ENCODE results near the gene ASTN2.

The ASTN2 gene

GRCh38 chr9:116753389-116753788 lies 661.5 kb downstream of the ASTN2 start:
- TF ChIP-seq, protein P1, sequence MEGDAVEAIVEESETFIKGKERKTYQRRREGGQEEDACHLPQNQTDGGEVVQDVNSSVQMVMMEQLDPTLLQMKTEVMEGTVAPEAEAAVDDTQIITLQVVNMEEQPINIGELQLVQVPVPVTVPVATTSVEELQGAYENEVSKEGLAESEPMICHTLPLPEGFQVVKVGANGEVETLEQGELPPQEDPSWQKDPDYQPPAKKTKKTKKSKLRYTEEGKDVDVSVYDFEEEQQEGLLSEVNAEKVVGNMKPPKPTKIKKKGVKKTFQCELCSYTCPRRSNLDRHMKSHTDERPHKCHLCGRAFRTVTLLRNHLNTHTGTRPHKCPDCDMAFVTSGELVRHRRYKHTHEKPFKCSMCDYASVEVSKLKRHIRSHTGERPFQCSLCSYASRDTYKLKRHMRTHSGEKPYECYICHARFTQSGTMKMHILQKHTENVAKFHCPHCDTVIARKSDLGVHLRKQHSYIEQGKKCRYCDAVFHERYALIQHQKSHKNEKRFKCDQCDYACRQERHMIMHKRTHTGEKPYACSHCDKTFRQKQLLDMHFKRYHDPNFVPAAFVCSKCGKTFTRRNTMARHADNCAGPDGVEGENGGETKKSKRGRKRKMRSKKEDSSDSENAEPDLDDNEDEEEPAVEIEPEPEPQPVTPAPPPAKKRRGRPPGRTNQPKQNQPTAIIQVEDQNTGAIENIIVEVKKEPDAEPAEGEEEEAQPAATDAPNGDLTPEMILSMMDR (IDR thresholded peaks at IDR 0.05; ENCODE audit: extremely low read depth, insufficient read depth, missing control alignments): no peak
- in situ Hi-C loops (cut with MboI; ENCODE audit: low pct_unique_long_range_greater_than_20kb, low sequenced_read_pairs, unreplicated experiment): no loop called here
- DNase-seq (ENCODE audit: low spot score): no peak

GRCh38 chr9:116750510-116750909 lies 664.3 kb downstream of the ASTN2 start:
- no peak for DNase-seq (ENCODE audit: low spot score)
- in situ Hi-C loops (cut with MboI; ENCODE audit: low pct_unique_long_range_greater_than_20kb, low sequenced_read_pairs, unreplicated experiment): no loop called here
- TF ChIP-seq, protein P1 (IDR thresholded peaks at IDR 0.05; ENCODE audit: extremely low read depth, insufficient read depth, missing control alignments): no peak

GRCh38 chr9:116749772-116750171 lies 665.1 kb downstream of the ASTN2 start:
- TF ChIP-seq, protein P1 (IDR thresholded peaks at IDR 0.05; ENCODE audit: extremely low read depth, insufficient read depth, missing control alignments): no peak
- in situ Hi-C loops (cut with MboI; ENCODE audit: low pct_unique_long_range_greater_than_20kb, low sequenced_read_pairs, unreplicated experiment): no loop called here
- no peak for DNase-seq (ENCODE audit: low spot score)

GRCh38 chr9:116749176-116749575 lies 665.7 kb downstream of the ASTN2 start:
- in situ Hi-C loops (cut with MboI; ENCODE audit: low pct_unique_long_range_greater_than_20kb, low sequenced_read_pairs, unreplicated experiment): no loop called here
- TF ChIP-seq, protein P1 (IDR thresholded peaks at IDR 0.05; ENCODE audit: extremely low read depth, insufficient read depth, missing control alignments): no peak
- DNase-seq (ENCODE audit: low spot score): no peak

DNA sequence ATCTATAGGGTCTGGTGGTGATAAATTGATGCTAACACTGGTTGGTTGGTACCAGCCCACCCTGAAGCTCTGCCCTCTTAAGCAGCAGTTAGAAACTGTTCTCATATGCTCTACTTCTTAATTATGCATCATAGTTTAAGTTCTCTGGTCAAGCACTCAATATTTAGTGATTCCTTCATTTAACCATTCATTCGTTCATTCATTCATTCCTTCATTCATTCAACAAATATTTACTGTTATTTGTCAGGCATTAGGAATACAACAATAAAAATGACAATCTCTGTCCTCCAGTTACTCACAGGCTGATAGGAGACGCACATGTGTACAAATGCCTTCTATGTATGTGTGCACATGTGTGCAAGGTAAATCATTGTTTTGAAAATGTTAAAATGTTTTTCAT lies 673.1 kb downstream of the ASTN2 start:
- DNase-seq (ENCODE audit: low spot score): no peak
- TF ChIP-seq, protein P1 (IDR thresholded peaks at IDR 0.05; ENCODE audit: extremely low read depth, insufficient read depth, missing control alignments): no peak
- in situ Hi-C loops (cut with MboI; ENCODE audit: low pct_unique_long_range_greater_than_20kb, low sequenced_read_pairs, unreplicated experiment): no loop called here

- DNase-seq (ENCODE audit: low spot score): no peak
These were observed 673.6 kb downstream of the ASTN2 start for GRCh38 chr9:116741086-116741740.

More at GRCh38 chr9:116741086-116741740, 673.6 kb downstream of the ASTN2 start:
- in situ Hi-C loops (cut with MboI; ENCODE audit: low pct_unique_long_range_greater_than_20kb, low sequenced_read_pairs, unreplicated experiment): no loop called here
- TF ChIP-seq, protein P1 (IDR thresholded peaks at IDR 0.05; ENCODE audit: extremely low read depth, insufficient read depth, missing control alignments): no peak

Measured in GM13977 (cell line).